Measurements from ENCODE around the gene GSTA5. TPM values are rescaled to one million over a fixed set of nuclear protein-coding genes. Genes with fewer than 3 reads are reported as not detected.

GSTA5 gene
- total and polyA plus RNA-seq, 2 of the 8 experiments (the other 6 are each of a cell fraction or from before 2014, with no cell fraction given): not detected

GRCh38 chr6:52849137-52849536, 8.5 kb upstream of the GSTA5 start:
- no peaks in the 10 kb centered on the region for H3K79me1 ChIP-seq (ENCODE audit: low read depth, low read length)
- no peaks in the 10 kb centered on the region for H3K36me3 ChIP-seq (ENCODE audit: control insufficient read depth in 2 of 4, insufficient read depth in 4 of 4, low read length in 3 of 4)
- H4K8ac ChIP-seq (ENCODE audit: extremely low read depth, insufficient read depth, low read length): no peak overlapping the region
- 79% methylated on average over 4 of the region's 4 CpGs; no CpG with 5 or more reads in 1 of the 2 experiments for WGBS, 2 experiments (ENCODE audit: extremely low coverage in 1 of 2, insufficient coverage in 1 of 2, insufficient read length in 1 of 2, insufficient replicate concordance in 2 of 2, low coverage in 1 of 2, low lambda C conversion rate in 2 of 2, missing lambda C conversion rate in 1 of 2)
- H4K91ac ChIP-seq (replicated peaks; ENCODE audit: insufficient read length, low read length): no peak overlapping the region
- no peak overlapping the region for H3K56ac ChIP-seq (replicated peaks; ENCODE audit: insufficient read length, low read depth, low read length)
- H3K27me3 ChIP-seq (replicated peaks in 1 of 4; ENCODE audit: control insufficient read depth in 3 of 4, extremely low read depth in 1 of 4, insufficient read depth in 3 of 4, low read length in 3 of 4): no peaks in the 10 kb centered on the region
- H3K9ac ChIP-seq (replicated peaks in 1 of 4; ENCODE audit: extremely low read depth in 1 of 4, low read depth in 3 of 4, low read length in 3 of 4): no peak overlapping the region
- POLR2A ChIA-PET (ENCODE audit: partially characterized antibody): no interaction called here
- no peaks in the 10 kb centered on the region for H3K23me2 ChIP-seq (ENCODE audit: low read depth, low read length)
- H2BK20ac ChIP-seq (ENCODE audit: low read length): no peak overlapping the region
- H3K27ac ChIP-seq (ENCODE audit: low read depth, low read length): no peak overlapping the region
- H2BK15ac ChIP-seq (ENCODE audit: low read length): no peak overlapping the region
- H3K4me3 ChIP-seq (ENCODE audit: extremely low read depth in 1 of 4, insufficient read depth in 2 of 4, low read depth in 3 of 4, low read length in 4 of 4): no peak overlapping the region
- no peak overlapping the region for H2AK5ac ChIP-seq (ENCODE audit: low read depth, low read length)
- FAIRE-seq (no peak), DNase-seq (ENCODE audit: low read depth in 1 of 2, low spot score in 2 of 2) (no peak)
- no peaks in the 10 kb centered on the region for H4K20me1 ChIP-seq (replicated peaks in 1 of 2; ENCODE audit: control insufficient read depth in 1 of 2, insufficient read depth in 2 of 2, low read length in 2 of 2)
- no peak overlapping the region for H4K5ac ChIP-seq (ENCODE audit: insufficient read length, low read depth, low read length)
- H2BK5ac ChIP-seq (ENCODE audit: low read depth, low read length): no peak overlapping the region
- no peak overlapping the region for H3K18ac ChIP-seq (ENCODE audit: extremely low read depth, low read length)
- no peak overlapping the region for H3K4ac ChIP-seq (replicated peaks; ENCODE audit: insufficient read length, low read depth, low read length)
- TF ChIP-seq SAP30 (IDR thresholded peaks at IDR 0.05; ENCODE audit: insufficient read depth, insufficient replicate concordance, low read length) (no peak), SP2 (IDR thresholded peaks at IDR 0.05; ENCODE audit: low read length) (no peak), ATF3 (IDR thresholded peaks at IDR 0.05; ENCODE audit: insufficient read depth, low read depth, low read length) (no peak), CTCF (IDR thresholded peaks at IDR 0.05; ENCODE audit: control extremely low read depth in 1 of 3, insufficient read depth in 1 of 3, low read depth in 1 of 3, low read length in 3 of 3) (no peak)
- no peak overlapping the region for H2AFZ ChIP-seq (ENCODE audit: low read length)
- no peak overlapping the region for H2BK120ac ChIP-seq (replicated peaks; ENCODE audit: low read depth, low read length)
- no peaks in the 10 kb centered on the region for H3K79me2 ChIP-seq (ENCODE audit: control insufficient read depth in 1 of 2, insufficient read depth in 2 of 2, low read length in 2 of 2)
- CTCF ChIA-PET (ENCODE audit: partially characterized antibody): no interaction called here
- no peak overlapping the region for H2BK12ac ChIP-seq (ENCODE audit: low read depth, low read length)
- H3K4me1 ChIP-seq (replicated peaks in 1 of 4; ENCODE audit: control insufficient read depth in 3 of 4, insufficient read depth in 4 of 4, low read length in 3 of 4): no peaks in the 10 kb centered on the region
- peaks cover 0 to 3% of the 10 kb centered on the region in 2 experiments; a peak in 1 of 4 replicates for H3K9me3 ChIP-seq (ENCODE audit: insufficient read depth in 2 of 2, low read depth in 1 of 2, low read length in 1 of 2)
- no peak overlapping the region for H3K14ac ChIP-seq (ENCODE audit: insufficient read length)
- H3K23ac ChIP-seq (ENCODE audit: insufficient read length): no peak overlapping the region
- no peak overlapping the region for H3K4me2 ChIP-seq (ENCODE audit: insufficient read depth in 1 of 2, low read depth in 2 of 2, low read length in 2 of 2)
